GM12873 (cell line): ENCODE measurements around the gene ITPR1.

Experiments used
- TF ChIP-seq, protein P1 (sequence below): IDR thresholded peaks from 2 replicates; pipeline ENCODE4 v1.5.1; 2012; ENCODE audit warnings: low read depth, mild to moderate bottlenecking, moderate library complexity, low read length, control low read depth; ENCODE audit not compliant: insufficient read depth; ENCODE audit errors: missing control alignments

The ITPR1 gene

DNA sequence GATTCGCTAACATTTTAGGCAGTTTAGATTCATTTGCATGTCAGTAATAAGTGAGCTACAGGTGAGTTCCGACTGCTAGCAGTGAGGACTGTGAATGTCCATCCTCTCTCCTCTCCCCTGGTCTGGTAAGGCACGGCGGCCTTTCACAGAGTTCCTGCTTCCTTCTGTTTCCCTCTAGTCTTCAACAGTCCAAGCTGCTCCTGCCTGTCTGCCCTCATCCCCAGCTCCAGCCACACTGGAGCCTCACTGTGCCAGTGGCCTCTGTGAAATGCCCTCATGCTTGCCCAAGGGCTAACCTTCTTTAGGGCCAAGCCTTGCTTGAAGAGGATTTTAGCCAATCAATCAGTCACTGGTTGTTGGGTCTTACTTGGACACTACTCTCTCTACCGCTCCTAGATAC lies 340.3 kb downstream of the ITPR1 start:
- TF ChIP-seq, protein P1, sequence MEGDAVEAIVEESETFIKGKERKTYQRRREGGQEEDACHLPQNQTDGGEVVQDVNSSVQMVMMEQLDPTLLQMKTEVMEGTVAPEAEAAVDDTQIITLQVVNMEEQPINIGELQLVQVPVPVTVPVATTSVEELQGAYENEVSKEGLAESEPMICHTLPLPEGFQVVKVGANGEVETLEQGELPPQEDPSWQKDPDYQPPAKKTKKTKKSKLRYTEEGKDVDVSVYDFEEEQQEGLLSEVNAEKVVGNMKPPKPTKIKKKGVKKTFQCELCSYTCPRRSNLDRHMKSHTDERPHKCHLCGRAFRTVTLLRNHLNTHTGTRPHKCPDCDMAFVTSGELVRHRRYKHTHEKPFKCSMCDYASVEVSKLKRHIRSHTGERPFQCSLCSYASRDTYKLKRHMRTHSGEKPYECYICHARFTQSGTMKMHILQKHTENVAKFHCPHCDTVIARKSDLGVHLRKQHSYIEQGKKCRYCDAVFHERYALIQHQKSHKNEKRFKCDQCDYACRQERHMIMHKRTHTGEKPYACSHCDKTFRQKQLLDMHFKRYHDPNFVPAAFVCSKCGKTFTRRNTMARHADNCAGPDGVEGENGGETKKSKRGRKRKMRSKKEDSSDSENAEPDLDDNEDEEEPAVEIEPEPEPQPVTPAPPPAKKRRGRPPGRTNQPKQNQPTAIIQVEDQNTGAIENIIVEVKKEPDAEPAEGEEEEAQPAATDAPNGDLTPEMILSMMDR = no peak

DNA sequence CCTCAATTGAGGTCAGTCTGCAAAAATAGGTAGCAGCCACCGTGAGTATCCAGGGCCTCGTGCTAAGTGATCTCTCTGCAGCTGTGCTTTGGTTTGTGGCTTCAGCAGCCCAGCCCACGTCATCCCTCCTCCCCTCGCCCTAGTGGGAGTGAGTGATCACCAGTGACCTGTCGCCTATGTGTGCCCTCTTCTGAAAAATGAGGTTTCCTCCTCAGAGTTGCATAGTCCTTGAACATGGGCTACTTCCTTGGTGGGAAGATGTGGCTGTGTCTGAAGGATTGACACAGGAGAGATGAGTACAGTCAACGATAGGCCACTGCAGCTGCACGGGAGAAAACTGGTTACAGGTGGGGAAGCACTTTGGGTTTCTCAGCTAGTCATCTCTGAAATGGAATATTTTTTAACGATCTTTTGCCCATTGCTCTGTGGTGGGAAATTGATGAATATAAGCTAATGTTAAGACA lies 341.3 kb downstream of the ITPR1 start:
- TF ChIP-seq, protein P1 = no peak

DNA sequence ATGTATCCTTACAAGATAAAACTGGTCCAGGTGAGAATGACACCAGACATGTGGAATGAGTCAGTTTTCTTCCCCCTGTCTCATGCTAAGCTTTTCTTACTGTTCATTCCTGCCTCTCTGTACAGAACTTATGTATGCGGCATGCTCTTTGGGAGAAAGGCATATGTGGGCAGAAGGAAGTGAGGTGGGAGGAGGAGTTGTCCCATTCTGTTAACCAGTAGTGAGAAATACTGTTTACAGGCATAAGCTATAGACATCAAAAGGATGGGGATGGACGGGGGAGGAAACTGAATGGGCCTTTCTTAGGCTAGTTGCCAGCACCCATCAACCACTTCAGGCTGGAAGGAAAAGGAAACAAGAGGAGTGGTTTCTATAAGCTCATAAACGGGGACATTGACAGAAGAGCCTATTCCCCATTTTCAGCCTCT lies 342.5 kb downstream of the ITPR1 start:
- TF ChIP-seq, protein P1 = no peak

DNA sequence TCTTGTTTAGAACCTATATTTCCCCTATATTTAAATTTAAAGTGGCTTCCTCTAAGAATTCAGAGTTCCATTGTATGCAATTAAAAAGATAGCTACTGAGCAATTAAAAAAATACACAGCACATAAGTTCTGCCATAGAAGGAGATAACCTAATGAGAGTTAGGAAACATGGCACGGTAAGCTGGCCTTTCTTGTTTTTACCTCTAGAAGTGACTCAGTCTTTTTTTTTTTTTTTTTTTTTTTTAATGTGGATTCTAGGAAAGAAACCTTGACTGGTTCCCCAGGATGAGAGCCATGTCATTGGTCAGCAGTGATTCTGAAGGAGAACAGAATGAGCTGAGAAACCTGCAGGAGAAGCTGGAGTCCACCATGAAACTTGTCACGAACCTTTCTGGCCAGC lies 343.4 kb downstream of the ITPR1 start:
- TF ChIP-seq, protein P1 = no peak

DNA sequence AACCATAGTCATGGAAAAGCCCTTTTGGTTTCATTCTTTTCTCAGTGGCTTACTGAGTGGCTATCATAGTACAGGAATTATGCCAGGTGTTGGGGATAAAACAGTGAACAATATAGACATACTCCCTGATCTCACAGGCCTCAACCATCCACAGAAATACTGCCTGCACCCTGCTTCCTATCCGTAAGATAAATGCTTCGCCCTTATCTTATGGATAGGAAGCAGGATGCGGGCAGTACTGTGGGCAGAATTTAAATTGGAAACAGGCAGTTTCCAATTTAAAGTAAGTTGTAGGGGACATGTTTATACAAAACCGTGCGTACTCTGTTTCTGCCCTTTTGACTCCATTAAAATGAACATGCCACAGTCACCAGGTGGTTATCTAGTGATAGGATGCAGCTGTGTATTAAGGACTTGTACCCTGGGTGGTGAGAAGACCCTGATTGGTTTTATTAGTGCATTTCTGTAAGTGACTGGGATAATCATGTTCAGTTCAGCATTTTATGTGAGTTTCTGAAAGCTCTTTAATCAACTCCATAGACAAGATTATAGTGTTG lies 344.3 kb downstream of the ITPR1 start:
- TF ChIP-seq, protein P1 = no peak

DNA sequence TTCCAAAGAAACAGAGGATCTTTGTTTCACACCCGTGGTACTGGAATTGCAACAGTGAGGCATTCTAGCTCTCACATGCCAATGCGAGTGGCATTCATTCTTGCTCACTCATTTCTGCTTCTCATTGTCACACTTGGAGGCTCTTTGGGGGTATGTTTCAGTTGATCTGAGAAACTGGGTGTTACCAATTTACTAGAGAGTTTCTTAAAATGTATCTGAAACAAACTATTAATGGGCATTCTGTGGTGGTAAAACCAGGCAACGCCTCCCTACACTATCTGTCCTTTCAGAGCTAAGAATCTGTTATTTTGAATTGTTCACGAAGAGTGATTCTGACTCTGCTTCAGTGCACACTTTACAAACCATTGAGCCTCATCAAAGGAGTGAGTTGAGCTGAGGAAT lies 345.5 kb downstream of the ITPR1 start:
- TF ChIP-seq, protein P1 = no peak

DNA sequence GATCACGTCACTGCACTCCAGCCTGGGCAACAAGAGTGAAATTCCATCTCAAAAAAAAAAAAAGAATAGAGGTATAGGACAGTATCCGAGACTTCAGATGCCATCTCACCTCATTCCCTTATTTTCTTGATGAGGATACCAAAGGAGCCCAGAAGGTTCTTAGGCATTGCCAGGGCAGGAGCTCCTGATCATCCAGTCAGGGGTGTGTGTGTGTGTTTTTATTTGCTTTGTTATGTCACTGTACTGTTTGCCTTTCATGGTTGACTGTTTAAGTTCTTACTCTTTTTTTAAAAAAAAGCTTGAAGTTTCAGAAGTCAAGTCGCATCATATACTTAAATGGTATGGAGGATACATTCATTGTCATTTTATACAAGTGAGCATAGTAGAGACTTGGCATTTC lies 346.1 kb downstream of the ITPR1 start:
- TF ChIP-seq, protein P1 = no peak
